Effector CD4-positive, alpha-beta T cell (primary cell): ENCODE results near the gene GAS1.

Source experiments
- DNase-seq: peaks from one replicate; pipeline ENCODE4 v3.0.0-alpha.2; 2020

The GAS1 gene

DNA sequence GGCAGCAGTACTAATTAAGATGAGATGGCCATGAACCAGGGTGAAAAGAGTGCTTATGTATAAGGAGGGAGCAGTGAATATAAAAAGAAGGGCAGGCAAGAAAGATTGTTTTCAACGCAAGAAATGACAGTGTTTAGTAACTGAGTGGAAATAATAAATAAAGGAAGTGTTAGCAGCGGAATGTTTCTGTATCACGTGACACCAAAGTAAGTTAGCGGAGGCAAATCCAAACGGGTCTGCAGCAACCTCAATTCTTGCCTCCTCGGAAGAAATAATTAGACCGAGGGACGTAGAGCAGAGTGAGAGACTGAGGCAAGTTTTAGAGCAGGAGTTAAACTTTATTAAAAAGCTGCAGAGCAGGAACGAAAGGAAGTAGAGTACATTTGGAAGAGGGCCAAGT, 15.4 kb upstream of the GAS1 start:
- DNase-seq: no peak

DNA sequence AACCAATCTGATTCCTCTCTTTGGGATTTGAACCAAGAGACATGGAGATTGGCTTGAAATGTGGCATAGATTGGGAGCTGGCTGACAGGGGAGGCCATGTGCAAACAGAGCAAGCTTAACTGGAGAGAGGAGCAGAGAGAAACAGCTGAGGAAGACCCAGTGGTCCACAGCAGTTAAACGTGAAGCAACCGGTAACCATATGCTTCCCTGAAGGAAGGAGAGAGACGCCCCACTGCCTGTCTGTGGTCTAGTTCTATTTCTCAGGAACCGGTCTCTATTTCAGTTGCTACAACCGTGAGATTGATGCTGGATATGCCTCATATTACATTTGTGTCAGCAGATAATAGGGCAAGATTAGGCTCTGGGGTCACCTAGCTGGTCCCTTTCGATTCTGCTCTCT, 13.6 kb upstream of the GAS1 start:
- no peak for DNase-seq

- no peak for DNase-seq
Measured at GRCh38 chr9:86958203-86958602, 10.9 kb upstream of the GAS1 start.

DNA sequence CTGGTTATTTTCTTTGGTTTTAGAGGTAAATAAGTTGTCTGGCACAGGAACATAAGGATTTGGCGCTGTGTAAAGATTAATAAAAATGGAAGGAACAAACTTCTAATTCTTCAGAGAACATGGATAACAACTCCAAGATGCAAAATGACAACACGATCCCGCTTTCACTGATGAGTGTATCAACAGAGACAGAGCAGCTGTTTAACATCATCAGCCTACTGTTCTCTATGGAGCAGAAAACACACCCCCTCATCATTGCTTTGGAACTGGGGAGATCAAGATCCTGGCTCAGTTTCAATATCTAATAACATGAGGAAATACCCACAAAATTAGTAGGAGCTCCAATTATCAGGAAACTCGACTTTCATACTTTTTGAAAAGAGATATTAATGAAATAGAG, 8.3 kb upstream of the GAS1 start:
- no peak for DNase-seq

- DNase-seq: no peak
Measured at GRCh38 chr9:86955042-86955441, 7.7 kb upstream of the GAS1 start.

- DNase-seq: no peak
Measured at GRCh38 chr9:86953181-86953580, 5.9 kb upstream of the GAS1 start.

- peak; percentile 59 for DNase-seq
Measured at GRCh38 chr9:86948074-86948929, 996 bp upstream of the GAS1 start.

- peak; percentile 51 for DNase-seq
Measured at GRCh38 chr9:86946201-86947145, 833 bp downstream of the GAS1 start.

- DNase-seq: no peak
Measured at GRCh38 chr9:86945728-86946200, 1.5 kb downstream of the GAS1 start.

DNA sequence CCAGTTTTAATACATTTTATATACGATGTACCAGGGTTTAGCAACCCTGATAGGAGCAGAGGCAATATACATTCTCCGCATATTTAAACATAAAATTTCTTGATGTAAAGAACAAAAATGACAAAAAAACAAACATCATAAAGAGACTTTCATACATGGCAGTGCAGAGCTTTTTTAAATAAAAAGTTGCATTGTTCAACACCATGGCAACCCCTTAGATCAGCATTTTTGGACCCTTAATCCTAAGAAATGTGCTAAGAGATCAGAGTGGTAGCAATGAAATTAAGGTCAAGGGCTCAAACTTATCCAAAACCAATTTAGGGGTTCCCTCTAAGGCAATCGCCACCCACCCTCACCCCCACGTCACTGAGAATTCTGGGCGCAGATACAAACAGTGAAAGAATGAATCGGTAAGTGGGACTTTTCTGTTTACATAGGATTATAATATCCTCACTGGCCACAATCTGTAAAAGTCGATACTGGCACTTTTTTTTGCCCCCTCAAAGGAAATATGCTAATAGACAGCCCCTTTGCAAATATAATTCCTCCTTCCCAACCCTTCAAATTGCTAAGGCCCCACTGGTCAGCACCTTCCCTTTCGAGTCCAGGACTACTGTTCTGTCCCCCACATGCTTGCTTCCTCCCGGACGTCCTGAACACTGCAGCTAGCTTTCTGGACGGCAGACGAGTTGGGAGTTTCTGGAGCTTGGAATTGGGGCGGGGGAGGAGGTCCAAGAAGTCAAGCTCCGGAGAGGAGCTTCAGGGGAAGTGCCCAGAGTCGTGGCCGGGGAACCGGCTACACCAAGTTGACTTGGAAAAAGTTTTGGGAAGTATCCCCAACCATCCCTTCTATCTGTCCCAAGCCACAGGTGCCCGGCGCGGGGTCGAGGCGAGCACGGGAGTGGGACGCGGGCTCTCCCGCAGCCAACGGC, 2.2 kb downstream of the GAS1 start:
- DNase-seq: no peak

DNA sequence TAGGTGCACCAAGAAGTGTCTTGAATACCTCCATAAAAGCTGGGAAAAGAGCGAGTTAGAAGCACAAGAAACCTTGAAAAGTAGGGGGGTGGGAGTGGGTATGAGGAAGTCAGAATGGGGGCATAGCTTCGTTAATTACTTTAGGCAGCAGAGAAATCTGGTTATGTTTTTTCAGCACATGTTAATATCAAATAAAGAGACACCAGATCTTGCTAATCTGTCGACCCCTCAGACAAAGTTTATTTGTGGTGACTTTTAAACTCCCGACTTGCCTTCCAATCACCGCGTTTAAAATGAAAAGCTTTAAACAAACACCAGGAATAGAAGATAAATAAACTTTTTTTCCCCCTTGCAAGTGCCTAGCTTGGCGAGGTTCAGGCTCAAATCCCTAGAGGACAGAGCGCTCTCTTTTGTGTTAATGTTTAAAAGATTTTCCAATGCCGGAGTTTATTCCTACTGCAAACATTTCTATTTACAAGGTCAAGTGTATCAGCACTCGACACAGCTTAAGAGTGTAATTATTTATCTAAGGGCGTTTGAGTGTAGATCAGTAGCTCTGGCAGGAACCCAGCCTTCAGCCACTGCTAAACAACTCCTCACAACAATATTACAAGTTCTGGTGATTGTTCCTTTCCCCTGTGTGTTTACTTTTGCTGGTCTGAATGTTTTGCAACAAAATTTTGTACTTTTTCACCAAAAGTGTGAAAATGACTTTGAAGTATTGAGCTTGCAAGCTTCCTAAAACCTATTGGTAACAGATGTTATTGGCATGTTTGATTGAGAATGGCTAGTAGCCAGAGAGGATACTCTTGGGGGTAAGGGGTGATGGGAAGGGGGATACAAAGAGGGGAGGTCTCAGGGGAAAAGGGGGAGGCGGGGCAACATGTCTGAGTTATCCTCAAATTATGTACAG, 3.8 kb downstream of the GAS1 start:
- DNase-seq: no peak

DNA sequence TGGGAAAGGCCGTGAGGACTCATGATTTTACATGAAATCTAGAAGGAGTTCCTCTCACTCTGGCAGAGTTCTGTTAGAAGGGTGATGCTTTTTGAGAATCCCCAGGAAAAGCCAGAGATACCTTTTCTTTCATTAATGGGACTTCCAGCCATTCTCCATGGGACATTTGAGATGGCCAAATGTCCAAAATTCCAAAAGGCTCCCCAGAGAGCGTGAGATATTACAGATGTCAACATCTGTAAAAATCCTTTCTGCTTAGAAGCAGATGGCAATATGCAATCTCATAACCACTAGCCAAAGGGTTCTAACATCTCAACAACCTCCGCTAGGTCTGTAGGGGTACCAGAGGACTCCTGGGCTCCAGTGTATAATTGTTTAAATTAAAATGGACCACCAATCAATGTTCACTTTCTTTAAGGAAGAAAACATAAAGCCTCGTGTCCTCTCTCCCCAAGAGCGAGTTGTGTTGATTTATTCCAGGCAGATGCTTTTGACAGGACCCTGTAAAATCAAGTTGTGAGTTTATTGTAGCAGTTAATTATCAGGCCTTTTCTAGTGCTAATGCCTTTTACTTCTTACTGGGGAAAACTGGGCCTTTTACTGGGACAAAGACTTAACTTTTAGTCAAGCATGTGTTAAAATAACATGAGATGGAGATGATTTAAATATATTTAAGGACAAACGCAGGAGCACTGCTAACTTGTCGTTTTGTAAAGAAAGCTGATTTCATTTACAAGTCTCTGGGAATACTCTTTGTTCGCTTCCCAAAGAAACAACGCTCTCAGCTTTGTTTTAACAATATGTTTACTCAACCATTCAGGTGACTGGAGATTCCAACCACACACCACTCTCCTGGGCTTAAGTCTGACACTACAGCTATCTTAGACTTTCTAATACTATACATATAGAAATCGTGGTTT, 4.8 kb downstream of the GAS1 start:
- DNase-seq: no peak

DNA sequence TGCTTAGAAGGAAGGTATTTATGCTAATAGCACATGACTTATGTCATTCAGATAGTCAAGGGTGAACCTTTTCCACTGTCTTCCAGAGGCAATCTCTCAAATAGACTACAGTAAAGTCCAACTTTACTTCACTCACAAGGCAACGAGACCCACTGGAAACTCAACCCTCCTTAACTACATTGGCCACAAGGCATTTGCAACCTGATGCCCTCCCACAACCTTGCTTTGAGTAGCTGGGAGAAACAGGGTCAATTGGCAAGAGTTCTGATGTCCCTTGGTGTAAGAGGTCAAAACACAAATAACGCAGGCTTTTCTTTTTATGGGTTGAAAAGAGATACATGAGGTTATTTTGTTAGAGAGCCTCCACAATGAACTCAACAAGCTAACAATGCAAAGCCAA, 6.1 kb downstream of the GAS1 start:
- DNase-seq: no peak

- DNase-seq: no peak
Measured at GRCh38 chr9:86940774-86941173, 6.5 kb downstream of the GAS1 start.

- no peak for DNase-seq
Measured at GRCh38 chr9:86939891-86940290, 7.4 kb downstream of the GAS1 start.

DNA sequence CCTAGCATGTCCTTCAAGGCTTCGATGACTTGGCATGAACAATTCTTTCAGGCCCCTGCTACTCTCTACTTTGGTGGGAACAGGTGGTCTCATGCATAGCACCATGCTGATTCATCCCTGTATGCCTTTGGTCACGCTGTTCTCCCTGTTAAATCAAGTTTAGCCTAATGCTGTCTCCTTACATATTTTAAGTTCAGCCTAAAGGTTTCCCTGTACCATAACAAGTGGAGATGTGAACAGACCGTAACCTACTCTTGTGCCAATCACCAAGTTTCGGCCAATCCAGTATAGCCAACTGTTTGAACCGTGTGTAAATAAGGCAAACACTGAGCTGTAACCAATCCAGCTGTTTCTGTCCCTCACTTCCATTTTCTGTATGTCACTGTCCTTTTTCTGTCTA, 8.0 kb downstream of the GAS1 start:
- no peak for DNase-seq

DNA sequence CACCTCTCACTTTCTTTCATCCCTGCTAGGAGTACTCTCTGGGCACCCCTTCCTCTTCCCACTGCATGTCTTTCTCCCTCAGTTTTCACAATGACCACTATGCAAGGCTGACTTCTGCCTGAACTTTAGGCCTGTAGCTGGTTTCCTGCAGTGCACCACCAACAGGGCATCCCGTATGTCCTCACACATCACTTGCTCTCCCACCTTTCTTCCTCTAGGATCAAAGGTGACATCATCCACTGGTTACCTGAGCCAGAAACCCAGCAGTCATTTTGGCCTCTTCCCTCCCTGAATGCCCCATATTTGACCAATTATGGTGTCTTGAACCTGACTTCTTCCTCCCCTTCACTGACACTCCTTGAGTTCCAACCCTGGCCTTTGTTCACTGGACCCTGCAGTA, 8.5 kb downstream of the GAS1 start:
- no peak for DNase-seq

- no peak for DNase-seq
Measured at GRCh38 chr9:86926145-86926544, 21.2 kb downstream of the GAS1 start.

- no peak for DNase-seq
Measured at GRCh38 chr9:86925686-86926085, 21.6 kb downstream of the GAS1 start.

GRCh38 chr9:86924206-86924605, 23.1 kb downstream of the GAS1 start:
- DNase-seq: no peak
